GM21367 (cell line): ENCODE data around the gene TTLL13.

Experiments
- ATAC-seq: cut with Tn5 transposase; IDR thresholded peaks from one replicate; pipeline ENCODE4 v1.9.1; 2021; ENCODE audit not compliant: unreplicated experiment

Gene TTLL13

GRCh38 chr15:90249203-90249863, at the start of gene TTLL13:
Gene TTLL13 (plus strand): TSS chr15:90249556. CDS start chr15:90250631, 1,075 bp downstream.
- ATAC-seq, result no peak

- ATAC-seq, result peak; percentile 18
Measured at GRCh38 chr15:90200534-90201129, 48.7 kb upstream of the TTLL13 start.

GRCh38 chr15:90201130-90201943, 48.0 kb upstream of the TTLL13 start, which contains the start of gene SEMA4B:
Gene SEMA4B (plus strand): TSS chr15:90201330. CDS start chr15:90201579, 249 bp downstream.
- peak; percentile 62 for ATAC-seq

GRCh38 chr15:90201944-90202375, 47.4 kb upstream of the TTLL13 start:
- no peak for ATAC-seq

- no peak for ATAC-seq
Measured at GRCh38 chr15:90202929-90203328, 46.4 kb upstream of the TTLL13 start.

- no peak for ATAC-seq
Measured at GRCh38 chr15:90203473-90203872, 45.9 kb upstream of the TTLL13 start.

- ATAC-seq, result no peak
Measured at GRCh38 chr15:90203922-90204321, 45.4 kb upstream of the TTLL13 start.

GRCh38 chr15:90205050-90205848, 44.1 kb upstream of the TTLL13 start:
- ATAC-seq, result no peak

- no peak for ATAC-seq
Measured at GRCh38 chr15:90205886-90206285, 43.5 kb upstream of the TTLL13 start.

GRCh38 chr15:90207252-90207651, 42.1 kb upstream of the TTLL13 start:
- no peak for ATAC-seq

GRCh38 chr15:90208356-90208755, 41.0 kb upstream of the TTLL13 start:
- no peak for ATAC-seq

- ATAC-seq, result no peak
Measured at GRCh38 chr15:90209591-90209990, 39.8 kb upstream of the TTLL13 start.

- ATAC-seq, result no peak
Measured at GRCh38 chr15:90210593-90210992, 38.8 kb upstream of the TTLL13 start.

- ATAC-seq, result no peak
Measured at GRCh38 chr15:90211009-90211408, 38.3 kb upstream of the TTLL13 start.

GRCh38 chr15:90211440-90212143, 37.8 kb upstream of the TTLL13 start:
- ATAC-seq, result no peak

- no peak for ATAC-seq
Measured at GRCh38 chr15:90212221-90213098, 36.9 kb upstream of the TTLL13 start.

- ATAC-seq, result no peak
Measured at GRCh38 chr15:90213122-90213817, 36.1 kb upstream of the TTLL13 start.

GRCh38 chr15:90213818-90214204, 35.5 kb upstream of the TTLL13 start:
- ATAC-seq, result no peak
